Transverse colon (tissue), 4 donors: ENCODE data around the gene WDR7. TPM values are rescaled to one million over a fixed set of nuclear protein-coding genes. Genes with fewer than 3 reads are reported as not detected.
A peak's percentile ranks its signal among the peaks of the same experiment; 100 is the strongest.

Source experiments
- DNase-seq: peaks from one replicate; pipeline ENCODE4 v3.0.0-alpha.2; 2019
- H3K27ac ChIP-seq, 4 donors: fragments of 200-600 bp; sonication (generic); 2 replicates each; pipeline ENCODE4 v1.5.1; 2016 to 2018; ENCODE audit warnings: inconsistent platforms in 4 of 4
- H3K27me3 ChIP-seq: fragments of 200-600 bp; sonication (generic); 2 replicates; pipeline ENCODE4 v1.5.1; 2017; ENCODE audit warnings: inconsistent platforms
- H3K36me3 ChIP-seq, 4 donors: fragments of 200-600 bp; sonication (generic); 2 replicates each; pipeline ENCODE4 v1.5.1; 2017 to 2019; ENCODE audit warnings: inconsistent platforms in 4 of 4
- H3K4me1 ChIP-seq, 4 donors: fragments of 200-600 bp; sonication (generic); 2 replicates each; pipeline ENCODE4 v1.5.1; 2017 to 2020; ENCODE audit warnings: inconsistent platforms in 4 of 4
- H3K4me3 ChIP-seq, 4 donors: fragments of 200-600 bp; sonication (generic); 1 replicate in 1 of 4; 2 replicates in 3 of 4; pipeline versions ENCODE4 v1.5.1 to v1.6.1; 2017 to 2019; ENCODE audit warnings: inconsistent platforms in 4 of 4
- H3K9me3 ChIP-seq, 2 donors: fragments of 200-600 bp; sonication (generic); 2 replicates each; pipeline ENCODE4 v1.5.1; 2017 to 2019; ENCODE audit warnings: inconsistent platforms in 2 of 2
- EP300 ChIP-seq: sonication (generic); formaldehyde crosslinking; IDR thresholded peaks from one replicate; pipeline ENCODE4 v1.6.1; 2017; ENCODE audit warnings: antibody characterized with exemption, low read depth
- POLR2A ChIP-seq: fragments of 450-650 bp; IDR thresholded peaks from one replicate; pipeline ENCODE4 v1.6.1; 2016; ENCODE audit warnings: antibody characterized with exemption, mild to moderate bottlenecking, moderate library complexity
- POLR2AphosphoS5 ChIP-seq, 3 donors: sonication (generic); formaldehyde crosslinking; IDR thresholded peaks; one replicate each; pipeline ENCODE4 v1.6.1; 2016; ENCODE audit warnings: antibody characterized with exemption in 3 of 3
- WGBS, 2 donors: methylation state at CpG; one replicate each; pipeline ENCODE4 v1.1.5; 2018; ENCODE audit warnings: low coverage in 1 of 2; 5-methylcytosine and 5-hydroxymethylcytosine counted together
- in situ Hi-C, 4 donors: fragments of 200-750 bp; cut with MboI; loops; one replicate each; pipeline versions ENCODE4 v1.15.0 to v1.15.1; 2017; ENCODE audit warnings: low sequenced_read_pairs in 3 of 4, low pct_ligation_motif_present in 1 of 4, low pct_unique_long_range_greater_than_20kb in 1 of 4
- intact Hi-C: fragments of 100-400 bp; cut with DNase I; formaldehyde crosslinking; loops from one replicate; pipeline ENCODE4 v1.15.1; 2023; ENCODE audit warnings: low total_unique reads
- total RNA-seq, 4 donors: library from RNA; depleted of rRNA; stranded (reverse); fragments of >200 nt; gene quantifications; one replicate each; pipeline ENCODE4 v1.1.0, GENCODE V29; 2016
- TF ChIP-seq, protein P1 (sequence below), 5 experiments: fragments of 200-600 bp in 3 of 5; fragments of 450-650 bp in 2 of 5; sonication (generic) in 3 of 5; IDR thresholded peaks; 1 replicate in 2 of 5; 2 replicates in 3 of 5; pipeline ENCODE4 v1.5.1; 2016 to 2017; ENCODE audit warnings: antibody characterized with exemption in 5 of 5, inconsistent platforms in 3 of 5, mild to moderate bottlenecking in 2 of 5, moderate library complexity in 1 of 5

The WDR7 gene
- total RNA-seq, 4 donors from 2014 or later = 14.9 to 37.5 (median 27.9) TPM

DNA sequence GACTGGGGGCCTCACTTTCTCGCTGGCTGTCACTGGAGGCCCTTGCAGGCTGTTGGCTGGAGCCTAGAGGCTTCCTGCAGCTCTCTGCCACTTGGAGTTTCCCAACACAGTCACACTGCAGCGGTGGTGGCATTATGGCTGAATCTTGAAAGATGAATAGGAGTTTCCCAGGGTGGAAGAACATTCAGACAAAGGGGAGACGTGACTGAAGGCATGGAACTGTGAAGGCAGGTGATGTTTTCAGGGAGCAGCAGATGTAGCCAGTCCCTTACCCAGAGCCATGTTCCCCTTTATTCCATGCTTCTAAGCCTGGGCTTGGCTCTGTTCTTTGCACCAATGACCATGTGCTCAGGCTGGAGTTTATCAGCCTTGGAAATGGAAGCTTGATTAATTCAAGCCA, 389.0 kb downstream of the WDR7 start:
- H3K27me3 ChIP-seq = no peaks in the 10 kb centered on the region
- no peak for DNase-seq
- intact Hi-C loops = no loop called here
- H3K36me3 ChIP-seq = no peaks in the 10 kb centered on the region
- 80 to 87% methylated on average over 1 to 2 of the region's 3 CpGs for WGBS, 2 donors
- no peaks in the 10 kb centered on the region for H3K4me1 ChIP-seq
- no peaks in the 10 kb centered on the region for H3K9me3 ChIP-seq
- no peak overlapping the region for H3K27ac ChIP-seq
- in situ Hi-C loops = no loop called here
- no peak overlapping the region for H3K4me3 ChIP-seq
- TF ChIP-seq POLR2AphosphoS5 (IDR thresholded peaks at IDR 0.05) (no peak), POLR2A (no peak), EP300 (no peak)
- TF ChIP-seq, protein P1, sequence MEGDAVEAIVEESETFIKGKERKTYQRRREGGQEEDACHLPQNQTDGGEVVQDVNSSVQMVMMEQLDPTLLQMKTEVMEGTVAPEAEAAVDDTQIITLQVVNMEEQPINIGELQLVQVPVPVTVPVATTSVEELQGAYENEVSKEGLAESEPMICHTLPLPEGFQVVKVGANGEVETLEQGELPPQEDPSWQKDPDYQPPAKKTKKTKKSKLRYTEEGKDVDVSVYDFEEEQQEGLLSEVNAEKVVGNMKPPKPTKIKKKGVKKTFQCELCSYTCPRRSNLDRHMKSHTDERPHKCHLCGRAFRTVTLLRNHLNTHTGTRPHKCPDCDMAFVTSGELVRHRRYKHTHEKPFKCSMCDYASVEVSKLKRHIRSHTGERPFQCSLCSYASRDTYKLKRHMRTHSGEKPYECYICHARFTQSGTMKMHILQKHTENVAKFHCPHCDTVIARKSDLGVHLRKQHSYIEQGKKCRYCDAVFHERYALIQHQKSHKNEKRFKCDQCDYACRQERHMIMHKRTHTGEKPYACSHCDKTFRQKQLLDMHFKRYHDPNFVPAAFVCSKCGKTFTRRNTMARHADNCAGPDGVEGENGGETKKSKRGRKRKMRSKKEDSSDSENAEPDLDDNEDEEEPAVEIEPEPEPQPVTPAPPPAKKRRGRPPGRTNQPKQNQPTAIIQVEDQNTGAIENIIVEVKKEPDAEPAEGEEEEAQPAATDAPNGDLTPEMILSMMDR (IDR thresholded peaks at IDR 0.05) = no peak

DNA sequence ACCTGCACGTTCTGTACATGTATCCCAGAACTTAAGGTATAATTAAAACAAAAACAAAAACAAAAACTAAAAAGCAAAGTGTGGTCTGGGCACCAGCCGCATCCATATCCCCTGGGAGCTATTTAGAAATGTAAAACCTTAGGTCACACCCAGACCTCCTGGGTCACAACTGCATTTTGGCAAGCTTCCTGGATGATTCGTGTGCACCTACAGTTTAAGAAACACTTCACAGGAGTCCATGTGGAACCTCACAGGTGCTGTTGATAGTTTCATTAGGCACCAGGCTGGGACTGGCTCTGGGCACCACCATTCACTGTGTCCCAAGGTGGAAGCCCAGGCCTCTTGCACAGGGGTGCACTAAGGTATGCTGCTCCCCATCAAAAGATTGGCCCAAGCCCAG, 392.1 kb downstream of the WDR7 start:
- 75% methylated on average over 3 of the region's 3 CpGs; no CpG with 5 or more reads in 1 of the 2 donors for WGBS, 2 donors
- Histone ChIP-seq H3K4me3 (no peak overlapping the region), H3K4me1 (no peaks in the 10 kb centered on the region), H3K27ac (no peak overlapping the region), H3K9me3 (no peaks in the 10 kb centered on the region), H3K27me3 (no peaks in the 10 kb centered on the region), H3K36me3 (no peaks in the 10 kb centered on the region)
- intact Hi-C loops = no loop called here
- in situ Hi-C loops = no loop called here
- DNase-seq = no peak
- TF ChIP-seq, protein P1 (IDR thresholded peaks at IDR 0.05) = no peak
- no peak for TF ChIP-seq POLR2AphosphoS5 (IDR thresholded peaks at IDR 0.05)

- Histone ChIP-seq H3K4me3 (no peak overlapping the region), H3K4me1 (peaks cover 3 to 24% (median 12%) of the 10 kb centered on the region in 4 donors), H3K36me3 (no peaks in the 10 kb centered on the region), H3K27me3 (no peaks in the 10 kb centered on the region), H3K27ac (no peak overlapping the region), H3K9me3 (no peaks in the 10 kb centered on the region)
- in situ Hi-C loops (no loop called here), intact Hi-C loops (no loop called here)
- no peak for DNase-seq
- TF ChIP-seq POLR2A = no peak
- TF ChIP-seq, protein P1 (IDR thresholded peaks at IDR 0.05) = no peak
- TF ChIP-seq POLR2AphosphoS5 (IDR thresholded peaks at IDR 0.05) = no peak
- TF ChIP-seq EP300 = no peak
- 55 to 84% methylated on average over 8 to 9 of the region's 9 CpGs for WGBS, 2 donors
These were observed 397.2 kb downstream of the WDR7 start for GRCh38 chr18:57048351-57048750.

GRCh38 chr18:57048859-57049258, 397.7 kb downstream of the WDR7 start:
- in situ Hi-C loops (no loop called here), intact Hi-C loops (no loop called here)
- peaks cover 3 to 24% (median 12%) of the 10 kb centered on the region in 4 donors for H3K4me1 ChIP-seq
- H3K9me3 ChIP-seq = no peaks in the 10 kb centered on the region
- H3K36me3 ChIP-seq = no peaks in the 10 kb centered on the region
- DNase-seq = no peak
- TF ChIP-seq POLR2A (no peak), POLR2AphosphoS5 (IDR thresholded peaks at IDR 0.05) (no peak), EP300 (no peak)
- H3K4me3 ChIP-seq = no peak overlapping the region
- H3K27ac ChIP-seq = no peak overlapping the region
- H3K27me3 ChIP-seq = no peaks in the 10 kb centered on the region
- WGBS, 2 donors = 75% methylated on average over 9 of the region's 9 CpGs; no CpG with 5 or more reads in 1 of the 2 donors

- Histone ChIP-seq H3K9me3 (no peaks in the 10 kb centered on the region), H3K36me3 (no peaks in the 10 kb centered on the region), H3K4me3 (no peak overlapping the region), H3K4me1 (peaks cover 3 to 24% (median 12%) of the 10 kb centered on the region in 4 donors), H3K27ac (peak overlapping the region; percentile 67 to 79 (median 76)), H3K27me3 (no peaks in the 10 kb centered on the region)
- 33% methylated on average over 2 to 6 of the region's 6 CpGs for WGBS, 2 donors
- in situ Hi-C loops = no loop called here
- peak; percentile 78 for DNase-seq
- TF ChIP-seq POLR2A (no peak), POLR2AphosphoS5 (IDR thresholded peaks at IDR 0.05) (peak in 2 of 3 donors; percentile 35 to 64), EP300 (no peak)
- TF ChIP-seq, protein P1 (IDR thresholded peaks at IDR 0.05) = peak in 1 of 5 experiments; percentile 28
- intact Hi-C loops = no loop called here
These were observed 399.3 kb downstream of the WDR7 start for GRCh38 chr18:57050310-57050949.
